ENCODE measurements around the gene VPS26A.

Gene VPS26A

DNA sequence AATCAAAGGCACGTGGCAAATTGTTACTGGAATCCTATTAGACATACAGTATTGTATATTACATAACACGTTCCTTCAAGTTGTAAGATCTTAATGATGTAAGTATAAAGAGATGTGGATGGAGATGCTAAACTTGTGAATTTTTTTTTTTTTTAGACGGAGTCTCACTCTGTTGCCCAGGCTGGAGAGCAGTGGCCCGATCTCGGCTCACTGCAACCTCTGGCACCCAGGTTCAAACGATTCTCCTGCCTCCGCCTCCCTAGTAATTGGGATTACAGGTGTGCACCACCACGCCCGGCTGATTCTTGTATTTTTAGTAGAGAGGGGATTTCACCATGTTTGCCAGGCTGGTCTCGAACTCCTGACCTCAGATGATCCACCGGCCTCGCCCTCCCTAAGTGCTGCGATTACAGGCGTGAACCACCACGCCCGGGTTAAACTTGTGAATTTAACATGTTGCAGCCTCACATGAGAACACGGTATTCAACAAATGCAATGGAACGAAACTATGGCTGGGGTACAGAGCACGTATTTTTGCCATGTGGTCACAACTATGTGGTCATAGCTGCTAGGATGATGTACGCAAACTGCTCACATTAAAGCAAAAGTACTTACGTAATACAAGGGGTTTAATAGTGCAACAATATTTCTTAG lies 55.2 kb downstream of the VPS26A start:
- Histone ChIP-seq H3K36me3 (ENCODE audit: control insufficient read depth, insufficient read depth, low read length) (peaks cover 7% of the 10 kb centered on the region), H3K4me3 (ENCODE audit: low read depth, low read length) (peak overlapping the region; percentile 89), H3K27me3 (ENCODE audit: control insufficient read depth, insufficient read depth, low read length) (no peaks in the 10 kb centered on the region), H3K4me1 (ENCODE audit: control insufficient read depth, insufficient read depth, low read length) (peaks cover 6% of the 10 kb centered on the region), H3K9me3 (ENCODE audit: control insufficient read depth, insufficient read depth, low read depth, low read length) (no peaks in the 10 kb centered on the region), H3K27ac (ENCODE audit: low read depth, low read length) (peak overlapping the region; percentile 91; the same call in 1 of the 2 replicates), H3K9ac (ENCODE audit: low read length) (peak overlapping the region; percentile 91)

DNA sequence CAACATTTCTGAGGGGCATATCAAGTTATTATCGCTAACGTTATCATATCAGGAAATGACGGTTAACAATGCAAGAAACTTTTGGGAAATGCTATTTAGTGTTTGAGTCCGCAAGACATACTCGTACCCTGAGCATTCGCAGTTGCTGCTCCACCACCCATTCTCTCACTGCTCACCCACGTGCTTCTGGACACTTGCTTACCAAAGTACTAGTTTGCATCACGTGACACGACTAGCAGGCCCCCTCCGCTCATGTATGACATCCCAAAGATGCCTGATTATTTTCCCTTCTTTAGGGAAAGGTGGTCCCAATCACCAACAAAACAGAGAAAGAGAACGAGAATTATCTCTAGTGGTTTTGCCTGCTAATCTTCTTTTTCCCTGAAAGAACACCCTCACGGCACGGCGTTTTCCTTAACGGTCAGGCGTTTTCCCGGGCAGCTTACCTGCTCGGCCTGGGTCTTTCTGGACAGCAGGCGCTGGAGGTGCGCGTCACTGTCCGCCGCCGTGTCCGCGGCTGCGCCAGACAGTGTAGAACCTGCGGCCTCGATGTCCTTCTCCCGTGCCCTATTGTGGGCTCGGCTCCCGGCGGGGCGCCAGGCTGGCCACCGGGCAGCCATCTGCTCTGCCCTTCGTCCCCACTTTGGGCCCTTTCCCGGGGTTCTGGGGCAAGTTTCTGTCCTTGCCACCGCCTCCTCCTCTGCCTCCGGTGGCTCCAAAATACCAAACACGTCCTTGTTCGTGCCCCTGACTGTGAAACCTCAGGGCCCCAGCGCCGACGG lies 56.0 kb downstream of the VPS26A start, which contains the start of gene SUPV3L1:
SUPV3L1 (plus strand) TSS at position 492 of the 782 bp plus-strand sequence; CDS start at position 550, 58 bp downstream.
- Histone ChIP-seq H3K27me3 (ENCODE audit: control insufficient read depth, insufficient read depth, low read length) (no peaks in the 10 kb centered on the region), H3K36me3 (ENCODE audit: control insufficient read depth, insufficient read depth, low read length) (peaks cover 7% of the 10 kb centered on the region), H3K9me3 (ENCODE audit: control insufficient read depth, insufficient read depth, low read depth, low read length) (no peaks in the 10 kb centered on the region), H3K4me1 (ENCODE audit: control insufficient read depth, insufficient read depth, low read length) (peaks cover 6% of the 10 kb centered on the region), H3K27ac (ENCODE audit: low read depth, low read length) (peak within 1 kb of the TSS; percentile 91), H3K9ac (ENCODE audit: low read length) (peak within 1 kb of the TSS; percentile 91), H3K4me3 (ENCODE audit: low read depth, low read length) (peak within 1 kb of the TSS; percentile 89)

DNA sequence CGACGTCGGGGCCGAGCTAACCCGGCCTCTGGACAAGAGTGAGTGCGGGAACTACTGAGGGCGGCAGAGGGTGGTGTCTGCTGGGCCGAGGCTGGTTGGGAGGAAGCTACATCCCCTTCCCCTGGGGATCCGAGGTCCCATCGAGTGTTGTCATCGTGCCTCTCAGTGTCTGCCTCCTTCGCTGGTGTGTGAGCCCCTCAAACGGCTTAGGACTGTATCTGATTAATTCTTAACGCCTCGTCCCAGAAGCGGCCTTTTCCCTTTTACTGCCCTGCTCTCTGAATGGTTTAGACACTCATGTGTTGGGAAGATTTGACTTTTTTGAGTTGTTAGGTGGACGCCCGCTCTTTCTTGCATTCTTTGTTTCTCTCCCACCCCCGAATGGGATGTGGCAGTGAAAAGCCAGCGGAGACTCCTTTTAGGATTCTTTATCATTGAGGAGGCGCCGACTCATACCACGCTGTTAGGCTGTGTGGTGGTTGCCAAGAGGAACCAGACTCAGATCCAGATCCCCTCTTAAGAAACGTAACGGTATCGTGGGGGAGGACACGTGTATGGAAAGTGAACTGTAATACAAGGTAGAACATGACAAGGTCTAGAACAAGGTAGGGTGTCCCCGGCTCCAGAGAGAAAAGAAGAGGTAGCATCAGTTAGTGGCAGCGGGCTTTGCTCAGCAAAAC lies 56.7 kb downstream of the VPS26A start:
- peaks cover 7% of the 10 kb centered on the region for H3K36me3 ChIP-seq (ENCODE audit: control insufficient read depth, insufficient read depth, low read length)
- H3K27ac ChIP-seq (ENCODE audit: low read depth, low read length), result peak overlapping the region; percentile 91
- H3K4me1 ChIP-seq (ENCODE audit: control insufficient read depth, insufficient read depth, low read length), result peaks cover 6% of the 10 kb centered on the region
- peak overlapping the region; percentile 89 for H3K4me3 ChIP-seq (ENCODE audit: low read depth, low read length)
- H3K9me3 ChIP-seq (ENCODE audit: control insufficient read depth, insufficient read depth, low read depth, low read length), result no peaks in the 10 kb centered on the region
- peak overlapping the region; percentile 91 for H3K9ac ChIP-seq (ENCODE audit: low read length)
- no peaks in the 10 kb centered on the region for H3K27me3 ChIP-seq (ENCODE audit: control insufficient read depth, insufficient read depth, low read length)

DNA sequence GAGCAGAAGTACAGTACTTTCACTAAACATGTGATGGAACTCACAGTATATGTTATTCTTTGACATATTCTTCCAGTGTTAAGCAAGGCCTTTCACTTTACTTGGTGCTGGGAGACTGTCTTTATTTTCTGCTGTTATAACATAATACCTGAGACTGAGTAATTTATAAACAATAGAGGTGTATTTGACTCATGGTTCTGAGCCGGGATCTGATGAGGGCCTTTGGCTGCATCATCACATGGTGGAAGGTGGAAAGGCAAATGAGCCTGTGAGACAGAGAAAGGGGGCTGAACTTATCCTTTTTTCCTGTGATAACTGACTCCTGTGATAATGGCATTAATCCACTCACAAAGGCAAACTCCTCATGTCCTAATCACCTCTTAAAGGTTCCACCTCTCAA lies 57.5 kb downstream of the VPS26A start:
- H3K9me3 ChIP-seq (ENCODE audit: control insufficient read depth, insufficient read depth, low read depth, low read length), result no peaks in the 10 kb centered on the region
- H3K27me3 ChIP-seq (ENCODE audit: control insufficient read depth, insufficient read depth, low read length), result no peaks in the 10 kb centered on the region
- peak overlapping the region; percentile 89 for H3K4me3 ChIP-seq (ENCODE audit: low read depth, low read length)
- H3K36me3 ChIP-seq (ENCODE audit: control insufficient read depth, insufficient read depth, low read length), result peaks cover 15% of the 10 kb centered on the region
- H3K4me1 ChIP-seq (ENCODE audit: control insufficient read depth, insufficient read depth, low read length), result peaks cover 6% of the 10 kb centered on the region
- peak overlapping the region; percentile 91 for H3K9ac ChIP-seq (ENCODE audit: low read length)
- no peak overlapping the region for H3K27ac ChIP-seq (ENCODE audit: low read depth, low read length)

DNA sequence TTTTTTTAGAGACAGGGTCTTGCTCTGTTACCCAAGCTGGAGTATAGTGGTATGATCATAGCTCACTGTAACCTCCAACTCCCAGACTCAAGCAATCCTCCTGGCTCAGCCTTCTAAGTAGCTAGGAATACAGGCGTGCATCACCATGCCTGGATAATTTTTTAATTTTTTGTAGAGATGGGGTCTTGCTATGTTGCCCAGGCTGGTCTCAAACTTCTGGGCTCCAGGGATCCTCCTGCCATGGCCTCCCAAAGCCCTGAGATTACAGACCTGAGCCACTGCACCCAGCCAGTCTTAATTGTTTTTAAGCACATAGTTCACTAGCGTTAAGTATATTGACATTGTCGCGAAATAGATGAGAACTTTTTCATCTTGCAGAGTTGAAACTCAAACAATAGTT lies 58.0 kb downstream of the VPS26A start:
- Histone ChIP-seq H3K36me3 (ENCODE audit: control insufficient read depth, insufficient read depth, low read length) (peaks cover 20% of the 10 kb centered on the region), H3K27me3 (ENCODE audit: control insufficient read depth, insufficient read depth, low read length) (no peaks in the 10 kb centered on the region), H3K9me3 (ENCODE audit: control insufficient read depth, insufficient read depth, low read depth, low read length) (no peaks in the 10 kb centered on the region), H3K27ac (ENCODE audit: low read depth, low read length) (no peak overlapping the region), H3K4me3 (ENCODE audit: low read depth, low read length) (no peak overlapping the region), H3K9ac (ENCODE audit: low read length) (no peak overlapping the region), H3K4me1 (ENCODE audit: control insufficient read depth, insufficient read depth, low read length) (peaks cover 6% of the 10 kb centered on the region)

DNA sequence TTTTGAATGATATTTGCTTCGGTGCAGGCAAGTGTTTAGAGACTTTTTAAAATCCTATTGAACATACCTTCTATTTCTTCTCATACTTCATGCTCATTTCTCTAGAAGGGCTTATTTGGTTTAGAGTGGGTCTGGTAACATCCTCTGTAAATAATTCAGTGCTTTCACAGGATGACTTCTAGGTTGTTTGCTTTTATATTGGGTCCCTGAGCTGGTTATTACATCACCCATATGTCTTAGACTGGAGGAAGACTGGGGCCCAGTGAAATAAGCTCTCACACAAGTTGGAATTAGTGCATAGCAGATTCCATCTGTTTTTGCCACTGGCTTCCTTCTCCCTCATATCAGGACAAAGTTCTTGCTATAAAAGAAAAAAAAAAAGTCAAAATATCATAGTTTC lies 62.5 kb downstream of the VPS26A start:
- Histone ChIP-seq H3K9ac (ENCODE audit: low read length) (no peak overlapping the region), H3K4me1 (ENCODE audit: control insufficient read depth, insufficient read depth, low read length) (0 out of 2 replicates have a peak, but pooled peaks cover under 1% of the 10 kb centered on the region), H3K27me3 (ENCODE audit: control insufficient read depth, insufficient read depth, low read length) (no peaks in the 10 kb centered on the region), H3K4me3 (ENCODE audit: low read depth, low read length) (no peak overlapping the region), H3K27ac (ENCODE audit: low read depth, low read length) (no peak overlapping the region), H3K36me3 (ENCODE audit: control insufficient read depth, insufficient read depth, low read length) (peaks cover 61% of the 10 kb centered on the region), H3K9me3 (ENCODE audit: control insufficient read depth, insufficient read depth, low read depth, low read length) (no peaks in the 10 kb centered on the region)

DNA sequence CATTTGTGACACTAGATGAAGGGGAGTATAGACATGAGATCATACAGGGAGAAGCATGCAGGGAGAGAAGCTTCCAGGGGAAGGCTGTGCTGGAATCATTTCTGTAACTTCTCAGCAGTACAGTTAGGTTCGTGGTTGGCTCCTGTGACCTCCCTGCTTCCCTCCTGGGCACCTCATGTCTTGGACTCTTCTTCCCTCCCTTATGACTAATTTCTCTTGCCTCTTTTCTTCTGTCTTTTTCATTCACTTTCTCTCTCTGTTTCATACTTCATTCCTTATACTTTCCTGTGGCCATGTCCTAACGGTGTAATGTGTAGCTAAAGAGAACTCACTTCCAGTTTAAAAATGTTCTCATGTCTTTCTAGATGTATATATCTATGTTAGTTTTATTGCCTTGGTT lies 77.1 kb downstream of the VPS26A start:
- H3K9ac ChIP-seq (ENCODE audit: low read length), result no peak overlapping the region
- no peaks in the 10 kb centered on the region for H3K27me3 ChIP-seq (ENCODE audit: control insufficient read depth, insufficient read depth, low read length)
- peaks cover 87% of the 10 kb centered on the region for H3K36me3 ChIP-seq (ENCODE audit: control insufficient read depth, insufficient read depth, low read length)

DNA sequence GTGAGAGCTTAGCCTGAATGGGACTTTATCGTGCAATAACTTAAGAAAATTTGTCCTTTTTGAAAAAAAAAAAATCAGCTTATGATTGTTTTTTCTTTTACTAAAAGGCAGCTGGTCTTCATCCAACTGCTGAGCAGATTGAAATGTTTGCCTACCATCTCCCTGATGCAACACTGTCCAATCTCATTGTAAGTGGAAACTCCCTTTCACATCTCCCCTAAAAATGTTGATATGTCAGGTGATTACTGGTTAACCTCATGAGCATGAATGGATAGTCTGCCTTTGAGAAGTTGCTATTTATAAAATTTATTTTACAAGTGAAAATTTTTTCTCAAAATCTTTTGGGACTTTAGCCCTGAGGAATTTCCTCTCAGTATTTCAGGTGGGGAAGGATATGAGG lies 78.4 kb downstream of the VPS26A start:
- Histone ChIP-seq H3K36me3 (ENCODE audit: control insufficient read depth, insufficient read depth, low read length) (peaks cover 86% of the 10 kb centered on the region), H3K4me1 (ENCODE audit: control insufficient read depth, insufficient read depth, low read length) (no peaks in the 10 kb centered on the region), H3K27me3 (ENCODE audit: control insufficient read depth, insufficient read depth, low read length) (no peaks in the 10 kb centered on the region), H3K9me3 (ENCODE audit: control insufficient read depth, insufficient read depth, low read depth, low read length) (no peaks in the 10 kb centered on the region), H3K27ac (ENCODE audit: low read depth, low read length) (no peak overlapping the region), H3K4me3 (ENCODE audit: low read depth, low read length) (no peak overlapping the region), H3K9ac (ENCODE audit: low read length) (no peak overlapping the region)

More for the DNA sequence above, 77.1 kb downstream of the VPS26A start:
- Histone ChIP-seq H3K4me1 (ENCODE audit: control insufficient read depth, insufficient read depth, low read length) (no peaks in the 10 kb centered on the region), H3K27ac (ENCODE audit: low read depth, low read length) (no peak overlapping the region), H3K9me3 (ENCODE audit: control insufficient read depth, insufficient read depth, low read depth, low read length) (no peaks in the 10 kb centered on the region), H3K4me3 (ENCODE audit: low read depth, low read length) (no peak overlapping the region)

DNA sequence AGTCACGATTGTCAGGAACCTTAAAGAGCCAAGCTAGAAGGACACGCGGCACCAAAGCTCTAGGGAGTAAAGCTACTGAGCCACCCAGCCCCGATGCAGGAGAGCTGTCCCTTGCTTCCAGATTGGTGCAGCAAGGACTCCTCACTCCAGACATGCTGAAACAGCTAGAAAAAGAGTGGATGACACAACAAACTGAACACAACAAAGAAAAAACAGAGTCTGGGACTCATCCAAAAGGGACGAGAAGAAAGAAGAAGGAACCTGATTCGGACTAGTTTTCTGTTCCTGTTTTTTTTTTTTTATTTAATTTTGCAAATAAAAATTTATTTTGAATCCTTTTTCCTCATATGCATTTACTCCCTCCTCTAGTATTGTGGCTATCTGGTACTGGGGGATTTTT lies 84.8 kb downstream of the VPS26A start:
- Histone ChIP-seq H3K9ac (ENCODE audit: low read length) (no peak overlapping the region), H3K9me3 (ENCODE audit: control insufficient read depth, insufficient read depth, low read depth, low read length) (no peaks in the 10 kb centered on the region), H3K27me3 (ENCODE audit: control insufficient read depth, insufficient read depth, low read length) (no peaks in the 10 kb centered on the region), H3K4me1 (ENCODE audit: control insufficient read depth, insufficient read depth, low read length) (peaks cover 6% of the 10 kb centered on the region; the same call in 1 of the 2 replicates), H3K4me3 (ENCODE audit: low read depth, low read length) (no peak overlapping the region), H3K27ac (ENCODE audit: low read depth, low read length) (no peak overlapping the region), H3K36me3 (ENCODE audit: control insufficient read depth, insufficient read depth, low read length) (peaks cover 52% of the 10 kb centered on the region)

DNA sequence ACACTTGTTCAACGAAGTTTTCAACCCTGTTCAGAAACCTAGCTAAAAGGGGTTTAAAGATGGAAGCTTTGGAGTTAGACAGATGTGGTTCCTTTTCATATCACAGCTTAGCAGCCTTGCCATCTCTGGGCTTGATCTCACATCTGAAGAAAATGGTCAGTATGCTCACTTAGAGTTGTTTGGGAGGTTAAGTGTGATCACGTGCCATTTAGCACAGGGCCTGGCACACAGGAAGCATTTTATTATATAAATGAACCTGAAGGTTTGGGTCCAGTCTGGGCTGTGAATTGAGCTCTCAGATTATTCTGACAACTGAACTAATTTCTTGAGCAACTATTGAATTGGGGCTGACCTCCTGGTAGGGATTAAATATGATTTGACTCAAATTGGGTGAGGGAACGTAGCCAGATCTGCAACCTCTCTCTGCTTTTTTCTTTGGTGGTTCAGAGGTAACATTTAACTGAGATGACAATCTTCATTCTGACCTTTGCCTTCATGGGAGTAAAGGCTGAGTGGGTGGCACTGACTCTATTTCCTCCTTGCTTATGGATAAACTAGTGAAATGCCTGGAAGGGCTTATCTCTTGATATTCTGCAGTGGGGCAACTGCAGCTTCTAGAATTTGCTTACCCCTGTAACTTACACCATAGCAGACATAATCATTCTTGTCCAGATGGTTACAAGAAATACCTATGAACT lies 86.0 kb downstream of the VPS26A start:
- H3K27me3 ChIP-seq (ENCODE audit: control insufficient read depth, insufficient read depth, low read length), result no peaks in the 10 kb centered on the region
- H3K4me3 ChIP-seq (ENCODE audit: low read depth, low read length), result no peak overlapping the region
- peaks cover 40% of the 10 kb centered on the region for H3K36me3 ChIP-seq (ENCODE audit: control insufficient read depth, insufficient read depth, low read length)
- H3K9ac ChIP-seq (ENCODE audit: low read length), result no peak overlapping the region
- H3K27ac ChIP-seq (ENCODE audit: low read depth, low read length), result no peak overlapping the region
- no peaks in the 10 kb centered on the region for H3K9me3 ChIP-seq (ENCODE audit: control insufficient read depth, insufficient read depth, low read depth, low read length)
- H3K4me1 ChIP-seq (ENCODE audit: control insufficient read depth, insufficient read depth, low read length), result peaks cover 6% of the 10 kb centered on the region; the same call in 1 of the 2 replicates
